ENCODE measurements around the gene KLHL17.
A peak's percentile ranks its signal among the peaks of the same experiment; 100 is the strongest.

Gene KLHL17

GRCh38 chr1:941015-941587 is 19.3 kb upstream of the KLHL17 start:
- Histone ChIP-seq H3K9me2 (ENCODE audit: low read depth, low read length) (no peaks in the 10 kb centered on the region), H3K4me3 (ENCODE audit: low read depth, low read length, poor library complexity, severe bottlenecking) (no peak overlapping the region), H2AFZ (ENCODE audit: low read length) (no peak overlapping the region), H4K20me1 (ENCODE audit: insufficient read depth, low read length) (no peaks in the 10 kb centered on the region), H3K27ac (ENCODE audit: low read depth, low read length, poor library complexity, severe bottlenecking) (no peak overlapping the region), H3K36me3 (ENCODE audit: insufficient read depth, low read length) (peaks cover 27% of the 10 kb centered on the region), H3K9me3 (ENCODE audit: low read length) (no peaks in the 10 kb centered on the region), H3K79me2 (ENCODE audit: insufficient read depth, low read length) (no peaks in the 10 kb centered on the region), H3K4me2 (ENCODE audit: low read length) (peak overlapping the region; percentile 39; the same call in 1 of the 2 replicates), H3F3A (ENCODE audit: insufficient read depth, low read length) (no peaks in the 10 kb centered on the region), H3K9ac (ENCODE audit: low read length) (no peak overlapping the region), H3K4me1 (ENCODE audit: insufficient read depth, low read length, severe bottlenecking) (peaks cover 9% of the 10 kb centered on the region), H3K27me3 (ENCODE audit: insufficient read depth, low read length) (peaks cover 20% of the 10 kb centered on the region; the same call in 1 of the 2 replicates)
- TF ChIP-seq EZH2 (IDR thresholded peaks at IDR 0.05; ENCODE audit: borderline replicate concordance, low read length) (no peak), CTCF (IDR thresholded peaks at IDR 0.05; ENCODE audit: low read length) (no peak)

GRCh38 chr1:941588-942383 is 18.6 kb upstream of the KLHL17 start:
- H3K9me2 ChIP-seq (ENCODE audit: low read depth, low read length): no peaks in the 10 kb centered on the region
- H3K36me3 ChIP-seq (ENCODE audit: insufficient read depth, low read length): peaks cover 33% of the 10 kb centered on the region
- H3K27ac ChIP-seq (ENCODE audit: low read depth, low read length, poor library complexity, severe bottlenecking): no peak overlapping the region
- H3K4me3 ChIP-seq (ENCODE audit: low read depth, low read length, poor library complexity, severe bottlenecking): no peak overlapping the region
- peaks cover 9% of the 10 kb centered on the region for H3K4me1 ChIP-seq (ENCODE audit: insufficient read depth, low read length, severe bottlenecking)
- H2AFZ ChIP-seq (ENCODE audit: low read length): no peak overlapping the region
- no peaks in the 10 kb centered on the region for H3K9me3 ChIP-seq (ENCODE audit: low read length)
- TF ChIP-seq EZH2 (IDR thresholded peaks at IDR 0.05; ENCODE audit: borderline replicate concordance, low read length): 0 out of 2 replicates have a peak, but pooled peaks have one; percentile 67
- TF ChIP-seq CTCF (IDR thresholded peaks at IDR 0.05; ENCODE audit: low read length): no peak
- H3K4me2 ChIP-seq (ENCODE audit: low read length): peak overlapping the region; percentile 39; the same call in 1 of the 2 replicates
- H3K27me3 ChIP-seq (ENCODE audit: insufficient read depth, low read length): peaks cover 19% of the 10 kb centered on the region; the same call in 1 of the 2 replicates
- no peak overlapping the region for H3K9ac ChIP-seq (ENCODE audit: low read length)
- H3K79me2 ChIP-seq (ENCODE audit: insufficient read depth, low read length): no peaks in the 10 kb centered on the region
- no peaks in the 10 kb centered on the region for H4K20me1 ChIP-seq (ENCODE audit: insufficient read depth, low read length)
- no peaks in the 10 kb centered on the region for H3F3A ChIP-seq (ENCODE audit: insufficient read depth, low read length)

GRCh38 chr1:942411-942821 is 18.0 kb upstream of the KLHL17 start:
- Histone ChIP-seq H3K4me3 (ENCODE audit: low read depth, low read length, poor library complexity, severe bottlenecking) (no peak overlapping the region), H3K9me3 (ENCODE audit: low read length) (no peaks in the 10 kb centered on the region), H3K27ac (ENCODE audit: low read depth, low read length, poor library complexity, severe bottlenecking) (no peak overlapping the region), H3K36me3 (ENCODE audit: insufficient read depth, low read length) (peaks cover 39% of the 10 kb centered on the region), H3K9ac (ENCODE audit: low read length) (no peak overlapping the region), H3K79me2 (ENCODE audit: insufficient read depth, low read length) (no peaks in the 10 kb centered on the region), H3K9me2 (ENCODE audit: low read depth, low read length) (no peaks in the 10 kb centered on the region), H3K4me1 (ENCODE audit: insufficient read depth, low read length, severe bottlenecking) (peaks cover 9% of the 10 kb centered on the region), H3F3A (ENCODE audit: insufficient read depth, low read length) (no peaks in the 10 kb centered on the region), H2AFZ (ENCODE audit: low read length) (no peak overlapping the region), H3K27me3 (ENCODE audit: insufficient read depth, low read length) (peaks cover 17% of the 10 kb centered on the region; the same call in 1 of the 2 replicates), H4K20me1 (ENCODE audit: insufficient read depth, low read length) (no peaks in the 10 kb centered on the region), H3K4me2 (ENCODE audit: low read length) (peak overlapping the region; percentile 39; the same call in 1 of the 2 replicates)
- TF ChIP-seq EZH2 (IDR thresholded peaks at IDR 0.05; ENCODE audit: borderline replicate concordance, low read length) (no peak), CTCF (IDR thresholded peaks at IDR 0.05; ENCODE audit: low read length) (no peak)
